ENCODE measurements around the gene TP73.
A peak's percentile ranks its signal among the peaks of the same experiment; 100 is the strongest.

TP73 gene

DNA sequence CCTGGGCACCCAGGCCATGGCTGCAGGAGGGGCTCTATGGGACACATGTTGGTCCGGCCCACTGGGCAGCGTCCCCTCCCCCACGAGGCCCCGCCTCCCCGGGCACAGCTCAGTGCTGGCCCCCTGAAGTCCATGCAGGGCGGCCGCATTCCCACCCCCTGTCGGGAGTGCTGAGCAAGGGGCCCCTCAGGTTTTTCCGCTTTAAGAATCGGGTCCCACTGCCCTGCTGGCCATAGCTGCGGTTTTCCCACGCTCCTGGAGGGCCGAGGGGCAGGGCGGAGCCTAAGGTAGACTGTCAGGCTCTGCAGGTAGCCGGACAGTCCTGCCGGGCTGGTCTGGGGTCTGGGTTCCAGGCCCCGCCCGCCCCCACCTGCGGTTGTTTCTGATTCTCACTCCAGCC, 56.5 kb downstream of the TP73 start:
- DNase-seq (ENCODE audit: low spot score), result no peak

DNA sequence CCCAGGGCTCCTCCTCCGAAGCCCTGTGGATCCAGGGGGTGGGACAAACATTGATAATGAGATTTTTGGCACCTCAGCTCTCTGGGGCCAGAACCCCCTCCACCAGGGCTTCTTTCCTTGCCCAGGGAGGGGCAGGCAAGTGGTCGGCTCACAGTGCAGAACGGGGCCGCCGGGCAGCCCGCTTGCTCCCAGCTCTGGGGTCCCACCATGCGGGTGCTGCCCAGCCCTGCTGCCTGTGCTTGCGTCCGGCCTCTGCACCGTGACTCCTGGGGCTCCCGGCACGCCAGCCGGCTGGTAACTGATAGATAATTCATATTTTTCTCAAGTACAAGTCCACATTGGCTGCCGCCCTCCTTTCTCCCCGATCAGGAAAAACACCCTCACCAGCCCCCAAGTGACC, 57.9 kb downstream of the TP73 start:
- DNase-seq (ENCODE audit: low spot score), result no peak

DNA sequence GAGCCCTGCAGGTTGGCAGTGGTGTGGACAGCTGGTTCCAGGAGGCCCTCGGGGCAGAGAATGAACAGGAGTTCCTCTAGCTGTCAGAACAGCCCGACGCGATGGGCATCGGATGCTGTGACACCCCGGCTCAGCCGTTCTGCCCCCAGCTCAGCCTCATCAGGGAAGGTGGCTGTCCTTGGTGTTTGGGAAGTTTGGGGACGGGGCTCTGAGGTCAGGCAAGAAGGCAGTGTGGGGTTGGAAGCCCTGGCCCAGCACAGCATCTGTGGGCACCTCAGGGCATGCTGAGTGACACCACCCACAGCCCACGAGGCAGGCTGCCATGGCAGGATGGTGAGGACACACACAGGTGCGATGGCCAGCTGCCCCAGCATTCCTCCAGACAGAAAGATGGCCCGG, 59.1 kb downstream of the TP73 start:
- DNase-seq (ENCODE audit: low spot score), result no peak

DNA sequence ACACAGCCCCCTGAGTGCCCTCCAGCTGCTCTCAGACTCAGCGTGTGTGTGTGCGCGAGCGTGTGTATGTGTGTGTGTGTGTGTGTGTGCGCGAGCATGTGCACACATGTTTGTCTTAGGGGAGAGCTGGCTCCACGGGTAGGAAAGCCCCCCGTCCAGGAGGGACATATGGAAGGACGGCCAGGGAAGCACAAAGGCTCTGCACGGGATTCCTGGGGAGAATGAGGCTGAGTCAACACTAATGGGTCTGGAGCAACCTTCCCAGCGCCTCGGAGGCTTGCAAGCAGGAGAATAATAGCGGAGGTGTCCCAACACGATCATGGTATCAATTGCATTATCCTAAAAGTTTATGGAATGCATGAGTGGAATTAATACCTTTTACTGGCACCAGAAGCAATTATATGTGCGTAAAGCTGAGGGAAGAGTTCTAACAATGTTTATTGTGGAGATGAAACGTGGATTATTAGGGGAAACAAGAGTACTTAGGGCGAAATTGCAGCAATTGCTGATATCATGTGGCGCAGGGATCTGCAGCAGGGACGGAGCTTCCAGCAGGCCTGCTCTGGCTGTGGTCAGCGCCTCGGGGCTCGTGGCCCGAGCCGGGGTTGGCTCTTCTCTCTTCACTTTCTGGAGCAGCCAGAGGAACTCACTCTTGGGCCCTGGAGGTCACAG, 59.6 kb downstream of the TP73 start:
- no peak for DNase-seq (ENCODE audit: low spot score)

DNA sequence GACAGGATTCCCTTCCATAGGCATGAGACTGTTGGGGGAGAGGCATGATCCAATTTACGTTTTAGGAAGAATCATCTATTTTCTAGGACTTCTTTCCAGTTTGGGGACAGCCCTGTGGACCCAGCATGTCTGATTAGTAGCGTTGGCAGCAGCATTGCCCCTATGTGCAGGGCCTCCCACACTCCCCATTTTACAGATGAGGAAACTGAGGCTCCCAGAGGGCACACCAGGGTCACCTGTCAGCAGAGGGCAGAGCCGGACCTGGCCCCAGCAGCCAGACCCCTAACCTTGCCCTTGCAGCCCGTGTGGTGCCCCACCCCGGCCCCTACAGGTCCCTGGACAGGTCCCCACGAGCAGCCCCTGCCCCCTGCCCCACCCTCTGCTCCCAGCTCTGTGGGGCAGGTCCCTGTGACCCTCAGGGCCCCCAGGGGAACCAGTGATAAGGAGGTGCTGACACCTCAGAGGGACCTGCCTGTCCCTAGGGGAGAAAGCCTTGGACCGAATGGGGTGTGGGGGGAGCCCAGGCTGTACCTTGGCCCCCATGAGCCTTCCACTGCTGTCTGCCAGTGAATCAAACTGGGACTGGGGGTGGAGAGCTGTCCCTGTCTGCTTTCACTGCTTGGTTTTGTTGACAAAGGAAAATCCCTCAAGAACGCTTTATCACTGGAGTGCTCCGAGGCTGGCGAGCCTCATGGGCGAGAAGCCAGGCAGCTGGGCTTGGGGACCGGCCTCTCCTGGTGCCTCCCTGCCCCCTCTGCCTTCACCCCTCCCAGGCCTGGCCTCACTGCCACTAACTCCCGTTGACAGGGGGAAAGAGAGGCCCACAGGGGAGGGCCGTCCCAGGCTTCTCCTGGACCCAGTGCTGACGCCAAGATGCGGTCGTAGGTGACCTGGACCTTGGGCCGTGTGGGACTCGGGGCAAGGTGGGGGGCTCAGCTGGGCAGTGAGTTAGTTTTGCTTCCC, 60.5 kb downstream of the TP73 start:
- DNase-seq (ENCODE audit: low spot score), result peak; percentile 94

DNA sequence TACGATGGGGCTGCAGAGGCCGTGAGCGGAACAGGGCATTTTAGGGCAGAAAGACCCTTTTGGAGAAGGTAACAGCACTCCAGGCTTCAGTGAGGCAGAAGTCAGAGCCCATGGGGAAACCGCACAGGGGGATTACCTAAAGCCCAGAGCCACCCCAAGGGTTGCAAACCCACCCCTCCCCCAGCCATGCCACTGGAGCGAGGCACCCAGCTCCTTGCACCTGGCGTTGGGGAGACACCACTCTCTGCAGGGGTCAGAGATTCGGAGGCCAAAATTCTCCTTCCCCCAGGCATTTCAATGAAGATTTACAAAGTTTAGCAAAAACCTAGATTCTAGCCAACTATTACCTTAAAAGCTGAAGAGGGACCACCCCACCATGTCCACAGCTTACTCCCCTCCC, 61.5 kb downstream of the TP73 start:
- no peak for DNase-seq (ENCODE audit: low spot score)

DNA sequence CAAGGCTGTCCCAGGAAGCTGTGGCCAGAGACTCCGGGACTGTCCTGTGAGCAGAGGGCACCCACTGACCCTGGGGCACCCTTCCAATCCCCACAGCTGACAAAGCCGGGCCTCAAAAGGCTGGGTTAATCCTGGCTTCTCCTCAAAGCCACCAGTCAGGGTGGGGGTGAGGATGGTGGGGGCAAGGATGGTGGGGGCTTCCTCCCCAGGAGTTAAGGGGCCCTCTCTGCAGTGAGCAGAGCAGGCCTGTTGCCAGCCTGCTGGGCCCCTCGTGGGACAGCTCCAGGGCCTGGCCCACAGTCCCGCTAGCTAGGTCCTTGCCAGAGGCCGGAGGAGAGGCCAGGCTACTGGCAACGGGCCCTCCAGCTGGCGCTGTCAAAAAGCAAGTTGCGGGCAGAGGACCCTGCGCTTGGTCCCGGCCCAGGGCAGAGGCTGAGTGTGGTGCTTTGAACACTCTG, 62.0 kb downstream of the TP73 start:
- DNase-seq (ENCODE audit: low spot score), result peak; percentile 92

DNA sequence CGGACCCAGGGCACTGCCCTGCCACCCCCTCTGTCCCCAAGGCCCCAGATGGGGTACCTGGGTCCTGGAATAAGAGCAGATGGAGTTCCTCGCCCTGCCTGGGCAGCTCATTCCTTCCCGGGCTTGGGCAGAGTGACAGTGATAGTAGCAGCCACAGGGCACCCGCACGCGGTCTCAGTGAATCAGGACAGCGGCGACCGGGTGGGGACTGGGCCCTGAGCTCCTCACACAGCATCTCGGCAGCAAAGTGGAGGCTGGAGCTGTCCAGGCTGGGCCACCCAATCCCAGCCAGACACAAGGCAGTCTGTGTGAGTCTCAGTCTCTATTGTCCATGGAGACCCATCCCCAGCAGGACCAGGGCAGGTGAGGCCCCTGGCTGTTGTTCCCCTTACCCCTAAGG, 62.5 kb downstream of the TP73 start:
- DNase-seq (ENCODE audit: low spot score), result no peak

DNA sequence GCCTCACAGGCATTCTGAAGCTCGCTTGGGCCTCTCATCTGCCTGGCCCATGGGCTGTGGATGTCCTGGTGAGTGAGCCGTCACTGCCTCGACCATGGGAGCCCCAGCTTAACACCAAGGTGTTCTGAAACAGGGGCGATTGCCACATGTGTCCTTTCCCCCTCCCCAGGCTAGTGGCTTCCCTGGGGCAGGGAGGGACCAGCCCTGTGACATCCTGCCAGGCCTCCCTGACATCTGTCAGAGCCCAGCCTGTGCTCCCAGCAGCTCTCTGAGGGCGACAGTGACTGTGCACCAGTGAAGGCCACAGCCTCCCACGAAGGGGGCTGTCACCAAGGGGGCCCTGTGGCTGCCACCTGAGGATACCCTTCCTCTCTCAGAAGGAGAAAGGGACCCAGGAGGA, 64.0 kb downstream of the TP73 start:
- no peak for DNase-seq (ENCODE audit: low spot score)

DNA sequence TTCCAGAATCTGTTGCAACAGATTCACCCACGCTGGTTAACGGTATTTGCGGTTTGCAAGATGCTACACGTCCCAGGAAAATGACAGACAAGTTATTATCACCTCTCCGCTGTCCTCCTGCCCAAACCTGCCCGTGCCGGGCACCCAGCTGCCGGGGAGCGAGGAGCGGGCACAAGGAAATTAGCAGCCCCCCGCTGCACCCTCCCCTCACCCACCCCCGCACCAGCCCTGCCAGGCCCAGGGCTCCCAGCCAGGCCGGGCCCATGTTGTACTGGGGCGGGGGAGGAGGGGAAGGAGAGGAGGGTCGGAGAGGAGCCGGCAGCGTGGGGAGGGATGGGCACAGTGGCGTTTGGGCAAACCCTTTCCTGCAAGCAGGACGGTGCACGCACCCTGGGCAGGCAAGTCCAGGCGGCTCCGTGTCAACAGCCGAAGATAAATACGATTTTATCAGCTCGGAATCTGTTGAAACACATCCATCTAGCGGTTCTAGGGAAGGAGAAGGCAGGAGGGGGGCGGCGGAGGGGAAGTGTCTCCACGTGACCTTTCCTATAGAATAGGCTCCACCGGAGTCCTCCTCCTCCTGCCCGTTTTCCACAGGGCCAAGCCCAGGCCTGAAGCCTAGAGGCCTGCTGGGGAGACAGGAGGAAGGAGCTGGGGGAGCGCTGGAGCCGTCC, 64.9 kb downstream of the TP73 start:
- no peak for DNase-seq (ENCODE audit: low spot score)

DNA sequence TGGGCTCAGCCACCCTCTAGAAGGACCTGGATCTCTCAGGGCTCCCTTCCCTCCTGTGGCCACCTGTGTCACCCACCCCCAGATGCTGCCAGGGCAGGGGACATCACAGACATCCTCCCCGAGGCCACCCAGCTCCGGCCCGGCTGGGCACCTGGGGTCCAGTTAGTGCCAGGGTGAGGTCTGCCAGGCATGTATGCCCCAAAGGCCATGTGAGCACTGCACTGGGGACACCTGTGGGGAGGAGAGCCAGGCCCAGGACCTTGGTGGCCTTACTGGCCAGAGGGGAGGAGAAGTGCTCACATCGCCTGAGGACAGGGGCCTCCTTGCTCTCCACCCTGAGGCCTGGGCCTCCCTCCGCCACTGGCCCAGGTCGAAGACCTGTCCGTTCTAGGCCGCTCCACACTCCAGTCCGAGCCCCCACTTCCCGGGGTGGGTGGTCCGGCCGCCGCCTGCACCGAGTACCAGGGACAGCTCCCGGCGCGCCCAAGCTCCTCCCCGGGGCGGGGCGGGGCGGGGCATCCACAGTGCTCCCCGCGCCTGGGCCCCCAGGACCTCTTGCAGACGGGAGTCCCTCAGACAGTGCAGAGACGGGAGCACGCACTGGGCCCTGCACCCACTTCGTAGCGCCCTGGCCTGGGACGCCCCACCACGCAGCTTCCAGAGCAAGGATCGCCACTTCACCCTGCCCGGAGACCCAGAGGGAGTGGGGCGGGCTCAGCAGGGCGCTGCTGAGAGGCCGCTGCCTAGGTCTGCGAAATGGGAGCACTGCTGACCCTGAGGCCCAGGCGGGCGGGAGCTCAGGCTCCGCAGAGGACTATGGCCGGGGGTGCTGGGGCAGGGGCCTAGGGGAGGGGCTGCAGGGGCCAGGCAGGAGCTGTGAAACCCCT, 65.6 kb downstream of the TP73 start:
- DNase-seq (ENCODE audit: low spot score), result no peak

DNA sequence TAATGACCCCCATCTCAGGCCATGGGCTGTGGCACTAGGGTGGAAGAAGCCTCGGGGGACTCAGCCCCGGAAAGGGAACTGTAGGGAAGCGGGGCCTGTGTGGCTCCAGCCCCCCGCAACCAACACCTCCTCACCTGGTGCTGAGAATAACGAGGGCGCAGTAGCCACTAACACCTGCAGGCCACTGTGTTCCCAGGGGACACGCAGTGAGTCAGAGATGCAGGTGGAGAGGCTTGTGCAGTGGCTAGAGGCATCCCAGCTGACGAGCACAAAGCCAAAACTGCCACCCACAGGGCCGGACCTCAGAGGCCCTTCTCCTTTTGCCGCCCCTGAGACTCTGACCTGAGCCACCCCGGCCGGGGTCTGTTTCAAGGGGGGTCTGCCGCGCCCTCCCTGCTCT, 66.4 kb downstream of the TP73 start:
- DNase-seq (ENCODE audit: low spot score), result no peak

DNA sequence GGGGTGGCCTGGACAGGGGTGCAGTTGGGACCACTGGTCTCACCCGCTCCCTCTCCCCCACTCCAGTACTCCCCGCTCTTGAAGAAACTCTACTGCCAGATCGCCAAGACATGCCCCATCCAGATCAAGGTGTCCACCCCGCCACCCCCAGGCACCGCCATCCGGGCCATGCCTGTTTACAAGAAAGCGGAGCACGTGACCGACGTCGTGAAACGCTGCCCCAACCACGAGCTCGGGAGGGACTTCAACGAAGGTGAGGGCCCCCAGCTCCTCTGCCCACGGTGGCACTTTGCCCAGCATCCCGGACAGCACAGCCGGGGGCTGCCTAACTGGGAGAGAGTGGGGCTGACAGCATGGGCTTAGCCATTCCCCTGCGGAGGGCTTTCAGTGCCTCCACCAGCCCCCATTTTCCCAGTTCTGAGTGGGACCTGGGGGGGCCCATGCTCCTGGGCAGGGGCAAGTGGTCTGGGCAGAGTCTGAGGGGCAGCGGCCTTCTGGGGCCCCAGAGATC, 69.7 kb downstream of the TP73 start:
- no peak for DNase-seq (ENCODE audit: low spot score)

DNA sequence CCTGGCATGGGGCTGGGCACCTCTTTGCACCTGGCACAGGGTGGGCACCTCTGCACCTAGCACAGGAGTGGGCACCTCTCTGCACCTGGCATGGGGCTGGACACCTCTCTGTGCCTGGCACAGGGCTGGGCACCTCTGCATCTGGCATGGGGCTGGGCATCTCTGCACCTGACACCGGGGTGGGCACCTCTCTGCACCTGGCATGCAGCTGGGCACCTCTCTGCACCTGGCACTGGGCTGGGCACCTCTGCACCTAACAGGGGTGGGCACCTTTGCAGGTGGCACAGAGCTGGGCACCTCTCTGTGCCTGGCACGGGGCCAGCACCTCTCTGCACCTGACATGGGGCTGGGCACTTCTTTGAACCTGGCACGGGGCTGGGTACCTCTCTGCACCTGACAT, 70.5 kb downstream of the TP73 start:
- DNase-seq (ENCODE audit: low spot score), result no peak

DNA sequence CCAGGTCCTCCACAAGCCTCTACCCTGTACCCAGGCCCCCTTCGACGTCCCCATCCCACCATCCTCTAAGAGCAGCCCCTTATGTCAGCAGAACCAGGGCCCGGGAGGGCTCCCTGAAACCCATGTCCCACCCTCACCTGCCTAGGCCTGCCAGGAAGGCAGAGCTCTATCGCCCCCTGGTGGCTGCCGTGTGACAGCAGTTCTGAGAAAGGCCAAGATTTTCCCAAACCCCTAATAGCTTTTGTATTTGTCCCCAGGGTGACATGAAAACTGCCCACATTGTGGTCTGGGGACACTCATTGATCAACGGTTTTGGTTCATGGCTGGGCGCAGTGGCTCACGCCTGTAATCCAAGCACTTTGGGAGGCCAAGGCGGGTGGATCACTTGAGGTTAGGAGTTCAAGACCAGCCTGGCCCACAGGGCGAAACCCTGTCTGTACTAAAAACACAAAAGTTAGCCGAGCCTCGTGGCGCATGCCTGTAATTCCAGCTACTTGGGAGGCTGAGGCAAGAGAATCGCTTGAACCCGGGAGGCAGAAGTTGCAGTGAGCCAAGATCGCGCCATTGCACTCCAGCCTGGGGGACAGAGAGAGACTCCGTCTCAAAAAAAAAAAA, 72.2 kb downstream of the TP73 start:
- DNase-seq (ENCODE audit: low spot score), result peak; percentile 72

DNA sequence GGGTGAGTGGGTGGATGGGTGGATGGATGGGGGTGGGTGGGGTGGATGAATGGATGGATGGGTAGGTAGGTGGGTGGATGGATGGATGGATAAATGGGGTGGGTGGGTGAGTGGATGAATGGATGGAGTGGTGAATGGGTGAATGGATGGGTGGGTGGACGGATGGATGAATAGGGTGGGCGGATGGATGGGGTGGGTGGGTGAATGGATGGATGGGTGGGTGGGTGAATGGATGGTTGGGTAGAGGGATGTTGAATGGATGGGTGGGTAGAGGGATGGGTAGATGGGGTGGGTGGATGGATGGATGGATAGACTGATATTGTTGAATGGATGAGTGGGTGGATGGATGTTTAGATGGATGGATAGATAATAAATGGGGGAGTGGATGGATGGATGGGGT, 73.0 kb downstream of the TP73 start:
- no peak for DNase-seq (ENCODE audit: low spot score)

DNA sequence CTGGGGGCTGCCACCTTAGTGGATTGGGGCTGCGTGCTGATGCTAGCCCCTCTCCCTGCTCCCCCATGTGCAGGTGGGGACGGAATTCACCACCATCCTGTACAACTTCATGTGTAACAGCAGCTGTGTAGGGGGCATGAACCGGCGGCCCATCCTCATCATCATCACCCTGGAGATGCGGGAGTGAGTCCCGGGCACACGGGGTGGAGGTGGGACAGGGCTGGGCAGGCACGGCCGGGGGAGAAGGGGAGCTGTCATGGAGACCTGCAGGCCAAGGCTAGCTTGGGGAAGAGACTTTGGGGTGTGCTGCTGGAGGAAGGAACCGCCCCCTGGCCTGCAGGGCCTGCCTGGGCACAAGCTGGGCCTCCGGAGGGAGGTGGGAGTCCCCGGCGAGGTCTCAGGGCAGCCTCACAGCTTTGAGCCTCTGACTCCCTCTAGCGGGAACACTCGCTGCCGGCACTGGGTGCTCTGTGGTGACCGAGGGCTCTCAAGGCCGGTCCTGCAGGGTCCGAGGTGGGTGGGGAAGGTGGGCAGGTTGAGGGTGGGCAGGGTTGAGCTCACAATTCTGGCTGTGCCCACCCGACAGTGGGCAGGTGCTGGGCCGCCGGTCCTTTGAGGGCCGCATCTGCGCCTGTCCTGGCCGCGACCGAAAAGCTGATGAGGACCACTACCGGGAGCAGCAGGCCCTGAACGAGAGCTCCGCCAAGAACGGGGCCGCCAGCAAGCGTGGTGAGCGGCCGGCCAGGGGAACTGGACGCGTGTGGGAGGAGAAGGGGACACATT, 74.9 kb downstream of the TP73 start:
- peak; percentile 57 for DNase-seq (ENCODE audit: low spot score)

DNA sequence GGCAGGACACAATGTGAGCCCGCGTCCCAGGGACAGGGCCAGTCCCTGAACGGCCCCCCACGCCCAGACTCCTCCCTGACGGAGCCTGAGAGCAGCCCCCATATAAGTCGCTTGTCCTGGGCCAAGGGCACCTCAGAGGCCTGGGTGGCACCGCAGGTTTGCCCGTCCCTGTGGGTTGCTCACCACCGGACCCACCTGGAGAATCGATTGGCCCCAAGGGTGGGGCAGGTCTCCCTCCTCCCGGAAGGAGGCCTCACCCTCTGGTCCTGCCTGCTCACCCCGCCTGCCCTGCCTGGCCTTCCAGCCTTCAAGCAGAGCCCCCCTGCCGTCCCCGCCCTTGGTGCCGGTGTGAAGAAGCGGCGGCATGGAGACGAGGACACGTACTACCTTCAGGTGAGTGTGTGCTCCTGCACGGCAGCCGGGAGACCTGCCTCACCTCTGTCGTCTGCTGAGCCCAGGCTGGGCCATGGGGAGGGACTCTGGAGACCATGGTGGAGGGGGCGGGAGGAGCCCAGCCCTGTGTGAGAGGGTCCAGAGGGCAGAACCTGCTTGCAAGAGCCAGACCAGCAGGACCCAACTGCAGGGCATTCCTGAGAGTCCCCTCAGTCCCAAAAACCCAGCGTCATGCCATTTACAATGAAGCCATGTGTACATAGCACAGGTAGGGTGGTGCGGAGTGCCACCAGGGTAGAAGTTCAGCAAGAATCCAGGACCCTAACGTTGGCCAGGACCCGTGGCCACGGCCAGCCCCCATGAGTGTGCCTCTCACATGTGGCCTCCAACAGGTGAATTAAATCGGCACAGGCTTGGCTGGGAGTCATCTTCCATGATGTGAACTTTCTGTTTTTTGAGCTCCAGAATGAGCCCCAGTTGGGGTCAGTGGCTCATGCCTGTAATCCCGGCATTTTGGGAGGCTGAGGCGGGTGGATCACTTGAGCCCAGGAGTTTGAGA, 75.8 kb downstream of the TP73 start:
- DNase-seq (ENCODE audit: low spot score), result no peak
